ENCODE measurements around the gene PREX1.
"Not testable (repeated sequence)": the region's sequence is repeated elsewhere in the genome, so short reads cannot be mapped to it uniquely, and the experiment has no call there.

Gene PREX1

GRCh38 chr20:48604426-48604825 lies 223.4 kb downstream of the PREX1 start:
- no peak for DNase-seq (ENCODE audit: low spot score)

- no peak for DNase-seq (ENCODE audit: low spot score)
These were observed 223.9 kb downstream of the PREX1 start for GRCh38 chr20:48603819-48604405.

- DNase-seq (ENCODE audit: low spot score) = no peak
These were observed 224.5 kb downstream of the PREX1 start for GRCh38 chr20:48603116-48603818.

GRCh38 chr20:48601798-48602197 lies 226.0 kb downstream of the PREX1 start:
- DNase-seq (ENCODE audit: low spot score) = no peak

GRCh38 chr20:48600470-48600945 lies 227.3 kb downstream of the PREX1 start:
- DNase-seq (ENCODE audit: low spot score) = no peak

GRCh38 chr20:48599748-48600469 lies 227.9 kb downstream of the PREX1 start:
- DNase-seq (ENCODE audit: low spot score) = no peak

- DNase-seq (ENCODE audit: low spot score) = no peak
These were observed 228.6 kb downstream of the PREX1 start for GRCh38 chr20:48599106-48599747.

- DNase-seq (ENCODE audit: low spot score) = not testable (repeated sequence)
These were observed 229.4 kb downstream of the PREX1 start for GRCh38 chr20:48598303-48598941.

GRCh38 chr20:48597521-48598302 lies 230.1 kb downstream of the PREX1 start:
- DNase-seq (ENCODE audit: low spot score) = no peak

GRCh38 chr20:48596334-48596898 lies 231.4 kb downstream of the PREX1 start:
- DNase-seq (ENCODE audit: low spot score) = no peak

GRCh38 chr20:48595495-48596333 lies 232.1 kb downstream of the PREX1 start:
- no peak for DNase-seq (ENCODE audit: low spot score)

GRCh38 chr20:48594533-48594932 lies 233.3 kb downstream of the PREX1 start:
- no peak for DNase-seq (ENCODE audit: low spot score)

- no peak for DNase-seq (ENCODE audit: low spot score)
These were observed 235.5 kb downstream of the PREX1 start for GRCh38 chr20:48592107-48592940.

GRCh38 chr20:48586730-48587129 lies 241.1 kb downstream of the PREX1 start:
- no peak for DNase-seq (ENCODE audit: low spot score)

- DNase-seq (ENCODE audit: low spot score) = no peak
These were observed 242.5 kb downstream of the PREX1 start for GRCh38 chr20:48585061-48585870.

GRCh38 chr20:48584391-48585060 lies 243.3 kb downstream of the PREX1 start:
- no peak for DNase-seq (ENCODE audit: low spot score)

GRCh38 chr20:48583801-48584200 lies 244.0 kb downstream of the PREX1 start:
- no peak for DNase-seq (ENCODE audit: low spot score)

- no peak for DNase-seq (ENCODE audit: low spot score)
These were observed 244.6 kb downstream of the PREX1 start for GRCh38 chr20:48583171-48583570.
